Vagina (tissue), 2 donors: ENCODE results near the gene CABCOCO1.

Source experiments
- POLR2A ChIP-seq, 2 donors: fragments of 450-650 bp; IDR thresholded peaks; one replicate each; pipeline ENCODE4 v1.6.1; 2017; ENCODE audit warnings: antibody characterized with exemption in 2 of 2, mild to moderate bottlenecking in 2 of 2, moderate library complexity in 2 of 2
- TF ChIP-seq, protein P1 (sequence below), 3 experiments: fragments of 450-650 bp in 2 of 3; fragments of 200-600 bp in 1 of 3; sonication (generic) in 1 of 3; IDR thresholded peaks; one replicate each; pipeline ENCODE4 v1.5.1; 2017 to 2019; ENCODE audit warnings: antibody characterized with exemption in 3 of 3, mild to moderate bottlenecking in 2 of 3, moderate library complexity in 2 of 3

DNA sequence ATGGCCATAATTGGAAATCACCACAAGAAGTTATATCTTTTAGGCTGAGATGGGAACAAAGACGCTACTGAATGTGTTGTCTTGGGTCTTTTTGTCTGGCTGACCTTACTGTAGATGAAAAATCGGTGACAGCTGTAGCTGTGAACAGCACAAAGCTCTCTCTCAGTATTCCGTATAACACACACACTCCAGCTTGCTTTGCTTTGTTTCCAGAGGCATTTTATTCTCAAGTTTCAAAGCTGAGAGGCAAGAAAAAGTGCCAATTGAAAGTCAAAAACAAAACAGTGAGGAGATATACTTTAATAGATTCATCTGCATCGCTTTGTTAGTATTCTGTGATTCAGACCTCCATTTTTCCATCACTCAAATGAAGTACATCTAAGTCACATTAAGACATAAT is 39.6 kb upstream of the CABCOCO1 start:
- no peak for TF ChIP-seq POLR2A (IDR thresholded peaks at IDR 0.05)
- TF ChIP-seq, protein P1, sequence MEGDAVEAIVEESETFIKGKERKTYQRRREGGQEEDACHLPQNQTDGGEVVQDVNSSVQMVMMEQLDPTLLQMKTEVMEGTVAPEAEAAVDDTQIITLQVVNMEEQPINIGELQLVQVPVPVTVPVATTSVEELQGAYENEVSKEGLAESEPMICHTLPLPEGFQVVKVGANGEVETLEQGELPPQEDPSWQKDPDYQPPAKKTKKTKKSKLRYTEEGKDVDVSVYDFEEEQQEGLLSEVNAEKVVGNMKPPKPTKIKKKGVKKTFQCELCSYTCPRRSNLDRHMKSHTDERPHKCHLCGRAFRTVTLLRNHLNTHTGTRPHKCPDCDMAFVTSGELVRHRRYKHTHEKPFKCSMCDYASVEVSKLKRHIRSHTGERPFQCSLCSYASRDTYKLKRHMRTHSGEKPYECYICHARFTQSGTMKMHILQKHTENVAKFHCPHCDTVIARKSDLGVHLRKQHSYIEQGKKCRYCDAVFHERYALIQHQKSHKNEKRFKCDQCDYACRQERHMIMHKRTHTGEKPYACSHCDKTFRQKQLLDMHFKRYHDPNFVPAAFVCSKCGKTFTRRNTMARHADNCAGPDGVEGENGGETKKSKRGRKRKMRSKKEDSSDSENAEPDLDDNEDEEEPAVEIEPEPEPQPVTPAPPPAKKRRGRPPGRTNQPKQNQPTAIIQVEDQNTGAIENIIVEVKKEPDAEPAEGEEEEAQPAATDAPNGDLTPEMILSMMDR (IDR thresholded peaks at IDR 0.05) = no peak
